Keratinocyte (primary cell): ENCODE results near the gene NIPBL. TPM values are rescaled to one million over a fixed set of nuclear protein-coding genes. Genes with fewer than 3 reads are reported as not detected.

ENCODE experiments used
- DNase-seq: peaks from one replicate; pipeline ENCODE4 v3.0.0-alpha.2; 2011; ENCODE audit warnings: low read depth, missing footprints, low spot score
- FAIRE-seq: peaks from 2 replicates; lab custom pipeline; 2011; peaks lifted over from hg19 to GRCh38; lab: Jason Lieb, UNC
- H2AFZ ChIP-seq: 2 replicates; pipeline ENCODE4 v1.6.0; 2012; ENCODE audit warnings: low read length, control low read depth, inconsistent platforms; ENCODE audit not compliant: control insufficient read depth
- H3K27ac ChIP-seq: 2 replicates; pipeline ENCODE4 v1.5.1; 2011; ENCODE audit warnings: low read length; ENCODE audit not compliant: control insufficient read depth, insufficient read depth
- H3K27me3 ChIP-seq: 3 replicates; pipeline ENCODE4 v1.6.0; 2011; ENCODE audit warnings: low read length; ENCODE audit not compliant: control insufficient read depth, insufficient read depth; ENCODE audit errors: extremely low read depth
- H3K36me3 ChIP-seq, 2 experiments: 2 replicates in 1 of 2; 3 replicates in 1 of 2; pipeline ENCODE4 v1.5.1; 2011; ENCODE audit warnings: low read length in 2 of 2, mild to moderate bottlenecking in 1 of 2; ENCODE audit not compliant: control insufficient read depth in 2 of 2, insufficient read depth in 2 of 2; ENCODE audit errors: extremely low read depth in 1 of 2
- H3K4me1 ChIP-seq: 3 replicates; pipeline ENCODE4 v1.5.1; 2011; ENCODE audit warnings: low read length; ENCODE audit not compliant: control insufficient read depth, insufficient read depth; ENCODE audit errors: extremely low read depth
- H3K4me2 ChIP-seq: 3 replicates; pipeline ENCODE4 v1.6.0; 2011; ENCODE audit warnings: low read depth, low read length; ENCODE audit not compliant: control insufficient read depth, insufficient read depth; ENCODE audit errors: extremely low read depth
- H3K4me3 ChIP-seq, 3 experiments: fragments of 200-600 bp in 1 of 3; sonication (generic) in 1 of 3; 2 replicates in 2 of 3; 3 replicates in 1 of 3; pipeline ENCODE4 v1.5.1; 2011 to 2016; ENCODE audit warnings: low read length in 3 of 3, mild to moderate bottlenecking in 3 of 3, control low read depth in 2 of 3, inconsistent platforms in 1 of 3, low read depth in 1 of 3, mixed read lengths in 1 of 3, mixed run types in 1 of 3, moderate library complexity in 1 of 3; ENCODE audit not compliant: control insufficient read depth in 2 of 3, insufficient read depth in 2 of 3; ENCODE audit errors: extremely low read depth in 1 of 3
- H3K79me2 ChIP-seq: 2 replicates; pipeline ENCODE4 v1.6.0; 2012; ENCODE audit warnings: low read length; ENCODE audit not compliant: control insufficient read depth, insufficient read depth
- H3K9ac ChIP-seq: 3 replicates; pipeline ENCODE4 v1.6.0; 2011; ENCODE audit warnings: low read length; ENCODE audit not compliant: control insufficient read depth, insufficient read depth; ENCODE audit errors: extremely low read depth
- H3K9me1 ChIP-seq: 3 replicates; pipeline ENCODE4 v1.6.0; 2011; ENCODE audit warnings: low read length; ENCODE audit not compliant: control insufficient read depth, insufficient read depth; ENCODE audit errors: extremely low read depth
- H3K9me3 ChIP-seq: 2 replicates; pipeline ENCODE4 v1.5.1; 2012; ENCODE audit warnings: low read depth, low read length; ENCODE audit not compliant: control insufficient read depth
- H4K20me1 ChIP-seq: 3 replicates; pipeline ENCODE4 v1.6.0; 2011; ENCODE audit warnings: low read length; ENCODE audit not compliant: control insufficient read depth, insufficient read depth; ENCODE audit errors: extremely low read depth
- EZH2 ChIP-seq: IDR thresholded peaks from one replicate; pipeline ENCODE4 v1.6.1; 2012; ENCODE audit warnings: inconsistent platforms, mild to moderate bottlenecking, low read length, moderate library complexity
- dilution Hi-C: fragments of 300-500 bp; cut with MboI; formaldehyde crosslinking; loops from one replicate; pipeline ENCODE4 v1.7.0; 2020; ENCODE audit warnings: low sequenced_read_pairs; ENCODE audit not compliant: extremely low pct_ligation_motif_present
- polyA plus RNA-seq, 5 experiments: library from polyadenylated mRNA; depleted of rRNA in 3 of 5; stranded (reverse) in 3 of 5; stranded (forward) in 1 of 5; unstranded in 1 of 5; fragments of >200 nt; gene quantifications; 1 replicate in 1 of 5; 2 replicates in 3 of 5; 3 replicates in 1 of 5; pipeline versions ENCODE4 v1.2.1 to v1.2.3, GENCODE V29; 2011 to 2012; ENCODE audit warnings: missing spikeins in 2 of 5, low read depth in 1 of 5, low replicate concordance in 1 of 5
- TF ChIP-seq, protein P1 (sequence below), 3 experiments: IDR thresholded peaks in 1 of 3; conservative IDR thresholded peaks in 1 of 3; optimal IDR thresholded peaks in 1 of 3; 2 replicates in 2 of 3; 3 replicates in 1 of 3; pipeline versions ENCODE3 to v1.5.1; 2011; ENCODE audit warnings: low read length in 3 of 3, mild to moderate bottlenecking in 3 of 3, moderate library complexity in 2 of 3, control low read depth in 1 of 3, inconsistent platforms in 1 of 3; ENCODE audit not compliant: insufficient read depth in 2 of 3; ENCODE audit errors: extremely low read depth in 1 of 3

The NIPBL gene
- polyA plus RNA-seq, 1 donor (not counting 4 experiments of a cell fraction or from before 2014, with no cell fraction given): 23.4 TPM

DNA sequence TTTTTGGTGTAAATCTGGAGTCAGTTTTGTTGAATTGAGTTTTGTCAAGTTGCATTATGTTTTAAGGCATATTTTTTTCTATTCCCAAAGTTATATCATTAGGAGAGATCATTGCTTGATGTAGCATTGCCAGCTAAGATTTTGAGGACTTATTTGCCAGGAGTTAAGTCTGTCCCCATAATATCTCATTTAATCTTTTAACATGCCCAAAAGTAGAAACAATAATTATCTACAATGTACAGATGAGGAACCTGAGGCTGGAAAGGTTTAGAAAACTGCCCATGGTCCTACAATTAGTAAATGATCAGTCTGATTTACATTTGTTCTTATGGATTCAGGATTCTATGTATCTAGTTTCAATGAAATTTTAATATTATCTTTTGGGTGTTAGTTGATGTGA lies 4.7 kb downstream of the NIPBL start:
- DNase-seq: no peak
- Histone ChIP-seq H4K20me1 (peaks cover 12% of the 10 kb centered on the region), H3K4me1 (peaks cover 11% of the 10 kb centered on the region), H3K4me3 (no peak overlapping the region), H3K9me1 (peaks cover 1% of the 10 kb centered on the region), H3K79me2 (peaks cover 96% of the 10 kb centered on the region), H3K9me3 (no peaks in the 10 kb centered on the region), H3K4me2 (no peak overlapping the region), H2AFZ (no peak overlapping the region), H3K27ac (no peak overlapping the region), H3K27me3 (no peaks in the 10 kb centered on the region), H3K9ac (no peak overlapping the region), H3K36me3 (peaks cover 0 to 4% of the 10 kb centered on the region in 2 experiments)
- dilution Hi-C loops: no loop called here
- no peak for TF ChIP-seq EZH2
- TF ChIP-seq, protein P1, sequence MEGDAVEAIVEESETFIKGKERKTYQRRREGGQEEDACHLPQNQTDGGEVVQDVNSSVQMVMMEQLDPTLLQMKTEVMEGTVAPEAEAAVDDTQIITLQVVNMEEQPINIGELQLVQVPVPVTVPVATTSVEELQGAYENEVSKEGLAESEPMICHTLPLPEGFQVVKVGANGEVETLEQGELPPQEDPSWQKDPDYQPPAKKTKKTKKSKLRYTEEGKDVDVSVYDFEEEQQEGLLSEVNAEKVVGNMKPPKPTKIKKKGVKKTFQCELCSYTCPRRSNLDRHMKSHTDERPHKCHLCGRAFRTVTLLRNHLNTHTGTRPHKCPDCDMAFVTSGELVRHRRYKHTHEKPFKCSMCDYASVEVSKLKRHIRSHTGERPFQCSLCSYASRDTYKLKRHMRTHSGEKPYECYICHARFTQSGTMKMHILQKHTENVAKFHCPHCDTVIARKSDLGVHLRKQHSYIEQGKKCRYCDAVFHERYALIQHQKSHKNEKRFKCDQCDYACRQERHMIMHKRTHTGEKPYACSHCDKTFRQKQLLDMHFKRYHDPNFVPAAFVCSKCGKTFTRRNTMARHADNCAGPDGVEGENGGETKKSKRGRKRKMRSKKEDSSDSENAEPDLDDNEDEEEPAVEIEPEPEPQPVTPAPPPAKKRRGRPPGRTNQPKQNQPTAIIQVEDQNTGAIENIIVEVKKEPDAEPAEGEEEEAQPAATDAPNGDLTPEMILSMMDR (optimal IDR thresholded peaks at IDR 0.05 in 1 of 3, IDR thresholded peaks at IDR 0.05 in 1 of 3, conservative IDR thresholded peaks at IDR 0.05 in 1 of 3; ENCODE audit: extremely low read depth in 1 of 3, insufficient read depth in 2 of 3, low read length in 3 of 3): no peak
- no peak for FAIRE-seq

DNA sequence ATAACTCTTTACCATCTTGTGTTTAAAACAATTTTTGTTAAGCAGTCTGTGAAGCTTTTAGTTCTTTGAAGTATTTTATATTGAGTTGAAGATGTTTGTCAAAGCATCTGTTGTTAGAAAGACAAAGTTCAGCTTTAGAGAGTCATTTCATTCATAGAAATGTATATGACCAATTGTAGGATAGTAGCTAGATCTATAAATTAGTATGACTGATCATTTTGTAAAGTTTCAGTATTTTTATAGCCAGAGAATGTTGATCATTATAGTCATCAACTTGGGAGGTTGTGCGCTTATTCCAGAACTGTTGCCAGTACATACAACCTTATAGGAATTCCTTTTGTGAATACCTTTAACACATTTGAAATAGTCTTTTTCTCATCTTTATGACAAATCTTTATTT lies 5.2 kb downstream of the NIPBL start:
- no peaks in the 10 kb centered on the region for H3K9me3 ChIP-seq
- peaks cover 0 to 4% of the 10 kb centered on the region in 2 experiments for H3K36me3 ChIP-seq
- no peak overlapping the region for H2AFZ ChIP-seq
- H3K4me2 ChIP-seq: no peak overlapping the region
- no peak overlapping the region for H3K4me3 ChIP-seq
- no peak overlapping the region for H3K9ac ChIP-seq
- H3K79me2 ChIP-seq: peaks cover 99% of the 10 kb centered on the region
- FAIRE-seq: no peak
- H3K4me1 ChIP-seq: peaks cover 12% of the 10 kb centered on the region
- H4K20me1 ChIP-seq: peaks cover 13% of the 10 kb centered on the region
- DNase-seq: no peak
- H3K9me1 ChIP-seq: peaks cover 2% of the 10 kb centered on the region
- TF ChIP-seq, protein P1 (optimal IDR thresholded peaks at IDR 0.05 in 1 of 3, IDR thresholded peaks at IDR 0.05 in 1 of 3, conservative IDR thresholded peaks at IDR 0.05 in 1 of 3; ENCODE audit: extremely low read depth in 1 of 3, insufficient read depth in 2 of 3, low read length in 3 of 3): no peak
- no peak for TF ChIP-seq EZH2
- dilution Hi-C loops: no loop called here
- H3K27ac ChIP-seq: no peak overlapping the region
- no peaks in the 10 kb centered on the region for H3K27me3 ChIP-seq
